Fibroblast of skin of abdomen (primary cell): ENCODE data around the gene GRM4. TPM values are rescaled to one million over a fixed set of nuclear protein-coding genes. Genes with fewer than 3 reads are reported as not detected.
"Not testable (repeated sequence)": the region's sequence is repeated elsewhere in the genome, so short reads cannot be mapped to it uniquely, and the experiment has no call there.

Experiments used
- DNase-seq: peaks from one replicate; pipeline ENCODE4 v3.0.0-alpha.2; 2013
- polyA plus RNA-seq, 2 experiments: library from polyadenylated mRNA; unstranded; fragments of 120-200 nt; gene quantifications; one replicate each; pipeline ENCODE4 v1.2.1, GENCODE V29; 2013; ENCODE audit not compliant: insufficient read length in 2 of 2

GRM4 gene
- polyA plus RNA-seq (2013, experiment 1 of 2; ENCODE audit: insufficient read length) = 0.10 TPM
- polyA plus RNA-seq (2013, experiment 2 of 2; ENCODE audit: insufficient read length) = 0.16 TPM

DNA sequence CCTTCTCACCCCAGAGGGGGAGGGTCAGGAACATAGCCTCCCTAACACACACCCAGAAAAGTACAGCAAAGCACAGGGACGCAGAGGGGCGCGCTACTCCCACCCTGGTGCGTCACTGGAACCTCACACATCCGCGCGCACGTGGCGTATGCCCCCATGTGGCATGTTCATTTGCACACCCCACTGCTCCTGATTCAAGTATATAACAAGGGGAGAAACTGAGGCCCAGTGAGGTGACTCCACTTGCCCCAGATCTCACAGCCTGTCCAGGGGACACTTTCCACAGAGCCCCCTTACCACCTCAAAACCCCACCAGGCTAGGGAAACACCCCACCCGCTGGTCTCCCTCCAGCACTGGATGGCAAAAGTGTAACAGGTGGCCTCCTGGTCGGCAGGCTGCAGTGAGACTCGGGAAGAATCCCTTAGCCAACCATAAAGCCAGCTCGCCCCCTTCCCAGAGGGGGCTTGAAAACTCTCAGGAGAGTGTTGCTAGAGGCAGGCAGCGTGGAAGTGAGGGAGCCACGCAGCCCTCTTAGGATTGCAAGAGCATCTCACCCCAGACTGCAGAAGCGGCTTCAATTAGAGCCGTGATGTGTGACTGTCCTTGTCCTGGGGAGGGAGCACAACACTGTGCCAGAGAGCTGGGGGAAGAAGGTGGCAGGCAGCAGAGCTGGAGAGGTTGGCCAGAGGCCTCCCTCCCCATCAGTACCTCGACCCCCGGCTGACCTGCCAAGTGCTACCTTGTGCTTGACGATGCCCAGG lies at the start of gene GRM4:
GRM4 (minus strand) TSS at position 67 of the 762 bp plus-strand sequence. CDS start 12,591 bp downstream, outside the sequence.
- no peak for DNase-seq

DNA sequence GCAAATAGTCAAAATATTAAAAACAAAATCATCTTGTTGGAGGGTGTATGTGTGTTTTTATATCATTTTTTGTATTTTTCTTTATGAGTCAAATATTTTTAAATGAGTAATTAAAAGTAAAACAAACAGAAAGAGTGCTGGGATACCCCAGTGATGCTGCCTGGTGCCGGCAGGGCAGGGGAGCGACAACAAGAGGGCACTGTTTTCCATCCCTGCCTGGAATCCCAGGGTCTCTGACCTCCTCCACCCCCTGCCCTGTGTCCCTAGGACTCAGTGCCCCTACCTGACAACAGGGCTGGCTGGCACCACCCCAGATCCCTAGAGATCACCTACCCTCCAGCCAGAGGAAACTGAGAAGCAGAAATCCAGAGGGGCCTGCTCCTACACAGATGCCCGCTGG lies 48.9 kb upstream of the GRM4 start:
- no peak for DNase-seq

DNA sequence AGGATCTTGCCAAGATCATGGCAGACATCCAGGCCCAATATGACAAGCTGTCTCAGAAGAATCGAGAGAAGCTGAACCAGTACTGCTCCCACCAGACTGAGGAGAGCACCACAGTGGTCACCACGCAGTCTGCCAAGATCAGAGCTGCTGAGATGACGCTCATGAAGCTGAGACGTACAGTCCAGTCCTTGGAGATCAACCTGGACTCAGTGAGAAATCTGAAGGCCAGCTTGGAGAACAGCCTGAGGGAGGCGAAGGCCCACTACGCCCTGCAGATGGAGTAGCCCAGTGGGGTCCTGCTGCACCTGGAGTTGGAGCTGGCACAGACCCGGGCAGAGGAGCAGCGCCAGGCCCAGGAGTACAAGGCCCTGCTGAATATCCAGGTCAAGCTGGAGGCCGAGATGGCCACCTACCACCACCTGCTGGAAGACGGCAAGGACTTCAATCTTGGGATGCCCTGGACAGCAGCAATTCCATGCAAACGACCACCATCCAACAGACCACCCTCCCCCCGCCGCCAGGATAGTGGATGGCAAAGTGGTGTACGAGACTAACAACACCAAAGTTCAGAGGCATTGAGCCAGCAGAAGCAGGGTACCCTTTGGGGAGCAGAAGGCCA lies 44.7 kb upstream of the GRM4 start:
- no peak for DNase-seq

DNA sequence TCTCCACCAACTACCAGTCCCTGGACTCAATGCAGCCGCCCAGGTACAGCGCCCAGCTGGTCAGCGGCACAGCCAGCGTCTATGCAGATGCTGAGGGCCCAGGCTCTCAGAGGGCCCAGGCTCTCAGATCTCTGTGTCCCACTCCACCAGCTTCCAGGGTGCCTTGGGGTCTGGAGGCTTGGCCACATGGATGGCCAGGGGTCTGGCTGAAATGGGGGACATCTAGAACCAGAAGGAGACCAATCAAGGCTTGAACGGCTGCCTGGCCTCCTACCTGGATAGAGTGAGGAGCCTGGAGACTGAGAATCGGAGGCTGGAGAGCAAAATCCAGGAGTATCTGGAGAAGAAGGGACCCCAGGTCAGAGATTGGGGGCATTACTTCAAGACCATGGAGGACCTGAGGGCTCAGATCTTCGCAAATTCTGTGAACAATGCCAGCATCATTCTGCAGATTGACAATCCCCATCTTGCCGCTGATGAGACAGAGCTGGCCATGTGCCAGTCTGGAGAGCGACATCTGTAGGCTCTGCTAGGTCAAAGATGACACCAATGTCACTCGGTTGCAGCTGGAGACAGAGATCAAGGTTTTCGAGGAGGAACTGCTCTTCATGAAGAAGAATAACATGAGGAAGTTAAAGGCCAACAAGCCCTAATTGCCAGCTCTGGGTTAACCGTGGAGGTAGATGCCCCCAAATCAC lies 44.1 kb upstream of the GRM4 start:
- no peak for DNase-seq

DNA sequence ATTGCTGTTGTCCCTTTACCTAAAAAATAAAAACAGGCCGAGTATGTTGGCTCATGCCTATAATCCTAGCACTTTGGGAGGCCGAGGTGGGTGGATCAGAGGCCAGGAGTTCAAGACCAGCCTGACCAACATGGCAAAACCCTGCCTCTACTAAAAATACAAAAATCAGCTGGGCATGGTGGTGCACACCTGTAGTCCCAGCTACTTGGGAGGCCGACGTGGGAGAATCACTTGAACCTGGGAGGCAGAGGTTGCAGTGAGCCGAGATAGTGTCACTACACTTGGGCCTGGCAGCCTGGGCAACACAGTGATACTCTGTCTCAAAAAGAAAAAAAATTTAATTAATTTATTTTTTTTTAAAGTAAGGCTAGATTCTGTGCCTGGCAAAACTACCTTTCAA lies 38.8 kb upstream of the GRM4 start:
- DNase-seq = not testable (repeated sequence)

DNA sequence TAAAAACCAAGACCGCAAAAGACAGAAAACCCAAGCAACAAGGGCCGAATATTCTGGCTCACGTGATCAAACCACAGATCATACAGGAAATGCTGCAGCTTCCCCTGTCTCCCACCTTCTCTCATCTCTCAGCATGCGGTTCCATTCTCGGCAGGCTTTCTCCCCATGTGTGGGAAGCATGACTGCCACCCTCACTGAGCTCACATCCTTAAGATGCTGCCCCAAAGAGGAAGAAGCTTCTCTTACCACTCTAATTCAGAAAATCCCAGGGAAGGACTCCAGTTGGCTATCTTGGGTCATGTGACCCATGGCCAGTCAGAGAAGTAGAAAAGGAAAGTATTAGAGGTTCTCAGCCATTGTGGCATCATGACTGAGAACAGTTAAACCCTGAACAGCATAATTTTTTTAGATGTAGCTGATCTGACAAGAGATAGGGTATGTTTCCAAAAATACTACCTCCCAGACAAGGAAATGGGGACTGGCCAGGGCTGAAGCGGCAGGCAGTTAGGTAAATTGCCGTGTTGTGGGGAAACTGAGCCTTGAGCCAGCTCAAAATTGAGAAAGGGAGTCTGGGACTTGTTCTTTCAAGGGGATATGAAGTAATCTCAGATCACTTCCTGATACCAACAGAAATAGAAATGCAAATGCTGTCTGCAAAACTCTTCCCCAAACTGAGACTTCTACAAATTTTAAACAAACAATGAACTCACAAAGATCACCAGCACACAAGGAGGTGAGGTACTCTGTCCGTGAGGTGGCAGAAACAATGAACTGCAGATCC lies 37.1 kb upstream of the GRM4 start:
- no peak for DNase-seq

DNA sequence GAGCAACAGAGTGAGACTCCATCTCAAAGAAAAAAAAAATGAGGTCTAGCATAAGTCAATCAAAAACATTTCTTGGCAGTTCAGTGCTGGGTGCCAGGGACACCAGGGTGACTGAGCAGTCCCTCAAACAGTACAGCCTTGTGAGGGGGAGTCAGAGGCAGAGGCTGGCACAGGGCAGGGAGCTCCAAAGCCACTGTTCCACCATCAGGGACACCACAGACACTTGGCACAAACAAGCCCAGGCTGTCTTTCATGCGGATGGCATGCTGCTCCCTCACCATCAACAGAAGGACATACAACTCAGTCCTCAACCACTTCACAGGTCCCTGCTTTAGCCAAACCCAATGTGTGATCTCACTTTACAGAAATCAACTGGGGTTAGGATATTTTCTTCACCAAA lies 36.0 kb upstream of the GRM4 start:
- DNase-seq = no peak

DNA sequence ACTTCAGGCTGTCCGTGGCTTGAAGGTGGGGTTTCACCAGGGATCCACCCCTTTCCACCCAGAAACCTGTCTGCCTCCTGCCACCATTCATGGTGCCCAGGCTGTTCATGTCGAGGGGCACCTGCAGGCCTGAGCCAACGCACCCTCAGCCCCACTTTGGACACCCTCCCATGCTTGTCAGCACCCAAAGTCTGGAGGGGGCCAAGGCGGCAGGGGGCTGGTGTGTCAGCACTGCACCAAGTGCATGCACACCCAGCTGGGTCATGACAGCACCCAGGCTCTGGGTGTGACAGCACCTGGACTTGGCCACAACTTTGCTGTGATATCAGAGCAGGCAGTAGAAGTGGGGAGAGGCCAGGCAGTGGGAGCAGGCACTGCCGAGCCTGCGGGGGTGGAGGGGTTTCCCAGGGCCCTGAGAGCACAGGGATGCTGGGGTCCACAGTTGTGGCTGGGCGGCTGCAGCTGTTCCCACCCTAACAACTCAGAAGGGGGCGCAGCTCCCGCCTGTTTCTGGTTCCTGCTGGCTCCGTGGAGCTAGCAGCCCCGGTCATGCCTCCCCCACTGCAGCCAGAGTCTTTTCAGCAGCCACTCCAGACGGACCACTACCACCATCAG lies 33.3 kb upstream of the GRM4 start:
- DNase-seq = no peak

DNA sequence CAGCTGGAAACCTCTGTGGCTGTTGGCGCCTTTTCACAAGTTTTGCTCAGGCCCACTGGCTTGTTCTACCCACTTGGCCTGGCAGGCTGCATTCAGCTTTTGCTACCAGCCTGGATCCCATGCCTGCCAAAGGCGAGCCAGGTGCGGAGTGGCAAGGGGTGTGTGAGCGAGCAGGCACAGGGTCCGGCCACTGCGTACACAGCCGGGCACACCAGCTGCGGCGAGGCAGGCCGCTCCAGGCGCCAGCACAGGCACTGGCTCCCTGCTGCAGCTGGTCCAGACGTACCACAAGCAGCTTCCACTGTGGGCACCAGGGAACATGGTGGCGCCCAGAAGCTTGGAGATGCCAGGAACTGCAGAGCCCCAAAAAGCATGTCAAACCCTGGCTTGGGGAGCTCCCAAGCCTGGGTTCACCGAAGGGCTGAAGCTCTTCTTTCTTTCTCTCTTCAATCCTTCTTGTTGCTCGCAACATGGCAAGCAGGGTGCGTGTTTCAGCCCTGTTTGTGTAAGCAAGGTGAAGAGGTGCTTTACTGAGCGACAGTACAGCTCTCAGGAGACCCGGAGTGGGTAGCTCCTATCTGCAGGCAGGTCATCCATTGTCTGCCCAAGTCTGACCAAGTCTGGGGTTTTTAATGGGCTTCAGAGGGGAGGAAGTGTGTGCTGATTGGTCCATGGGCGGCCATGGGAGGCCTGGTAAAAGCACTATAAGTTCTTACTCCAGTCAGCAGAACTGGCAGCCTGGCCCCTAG lies 32.6 kb upstream of the GRM4 start:
- DNase-seq = no peak

DNA sequence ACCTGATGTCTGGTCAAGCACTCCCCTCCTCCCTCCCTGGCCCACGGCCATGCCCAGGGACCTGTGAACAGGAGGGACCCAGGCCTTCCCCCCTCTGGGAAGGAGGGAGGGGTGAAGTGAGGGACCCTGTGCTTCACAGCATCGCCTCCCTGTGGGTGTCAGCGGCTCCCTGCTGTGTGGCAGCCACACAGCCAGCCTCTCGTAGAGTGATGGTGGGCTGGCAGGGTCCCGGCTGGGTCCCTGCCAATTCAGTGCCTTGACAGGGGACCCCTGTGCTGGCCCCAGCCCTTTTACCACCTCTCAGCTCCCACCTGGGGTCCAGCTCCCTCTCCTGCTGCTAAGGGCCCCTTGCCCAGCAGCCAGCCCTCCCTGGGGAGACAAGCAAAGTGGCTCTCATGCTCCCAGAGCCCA lies 31.3 kb upstream of the GRM4 start:
- no peak for DNase-seq

DNA sequence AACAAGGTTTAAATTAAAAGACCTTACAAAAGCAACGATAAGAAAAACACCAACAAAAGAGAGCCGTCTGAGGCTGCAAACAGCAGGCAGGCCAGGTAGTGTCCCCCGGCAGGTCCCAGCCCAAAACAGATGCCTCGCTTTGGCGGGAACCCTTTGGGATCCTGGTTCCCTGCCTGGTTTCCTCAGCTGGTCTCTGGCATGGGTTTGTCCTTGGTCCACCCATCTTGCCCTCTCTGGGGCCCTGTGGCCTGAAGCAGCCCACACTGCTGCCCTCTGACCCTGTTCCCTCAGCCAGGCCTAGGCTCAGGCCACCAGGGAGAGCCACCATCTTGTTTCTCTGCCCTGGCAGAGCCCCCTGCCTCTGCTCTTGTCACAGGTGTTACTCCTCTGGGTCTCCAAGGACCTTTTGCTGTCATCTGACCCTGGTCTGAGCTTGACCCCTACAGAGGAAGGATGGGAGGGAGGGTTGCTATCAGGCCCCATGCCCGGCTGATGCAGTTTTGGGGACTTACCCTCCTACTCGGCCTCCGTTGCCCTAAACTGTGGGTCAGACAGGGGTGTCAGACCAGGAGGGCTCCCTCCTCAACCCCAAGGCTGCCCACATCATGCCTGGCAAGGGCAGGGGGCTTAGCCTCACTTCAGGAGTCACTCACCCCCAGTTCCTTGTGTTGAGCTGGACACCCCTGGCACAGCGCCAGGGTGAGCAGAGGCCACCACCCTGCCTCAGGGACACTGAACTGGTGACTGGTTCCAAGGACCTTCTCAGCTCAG lies 30.6 kb upstream of the GRM4 start:
- DNase-seq = no peak

DNA sequence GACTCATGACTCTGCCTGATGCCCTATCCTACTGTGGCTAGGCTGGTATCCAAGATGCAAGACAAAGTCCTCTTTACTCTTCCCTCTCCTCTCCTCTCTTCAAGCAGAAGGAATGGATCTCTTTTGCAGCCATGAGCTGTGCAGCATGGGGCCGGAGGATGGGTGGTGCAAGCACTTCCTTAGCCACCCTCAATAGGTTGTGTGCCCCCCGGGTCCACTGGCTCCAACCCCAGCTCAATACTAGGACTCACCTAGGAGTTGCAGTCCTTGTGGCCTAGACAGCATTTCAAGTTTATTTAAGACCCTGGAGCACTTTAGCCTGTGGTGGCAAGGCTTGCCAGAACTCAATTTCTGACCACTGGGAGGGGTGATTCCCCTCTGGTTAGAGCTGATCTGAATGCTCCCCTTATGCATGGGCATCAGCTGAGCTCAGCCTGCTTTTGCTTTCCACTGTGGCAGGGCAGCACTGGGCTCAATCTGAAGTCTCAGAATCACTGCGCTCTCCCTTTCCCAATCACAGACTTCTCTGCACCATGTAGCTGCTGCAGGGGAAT lies 29.0 kb upstream of the GRM4 start:
- DNase-seq = no peak

DNA sequence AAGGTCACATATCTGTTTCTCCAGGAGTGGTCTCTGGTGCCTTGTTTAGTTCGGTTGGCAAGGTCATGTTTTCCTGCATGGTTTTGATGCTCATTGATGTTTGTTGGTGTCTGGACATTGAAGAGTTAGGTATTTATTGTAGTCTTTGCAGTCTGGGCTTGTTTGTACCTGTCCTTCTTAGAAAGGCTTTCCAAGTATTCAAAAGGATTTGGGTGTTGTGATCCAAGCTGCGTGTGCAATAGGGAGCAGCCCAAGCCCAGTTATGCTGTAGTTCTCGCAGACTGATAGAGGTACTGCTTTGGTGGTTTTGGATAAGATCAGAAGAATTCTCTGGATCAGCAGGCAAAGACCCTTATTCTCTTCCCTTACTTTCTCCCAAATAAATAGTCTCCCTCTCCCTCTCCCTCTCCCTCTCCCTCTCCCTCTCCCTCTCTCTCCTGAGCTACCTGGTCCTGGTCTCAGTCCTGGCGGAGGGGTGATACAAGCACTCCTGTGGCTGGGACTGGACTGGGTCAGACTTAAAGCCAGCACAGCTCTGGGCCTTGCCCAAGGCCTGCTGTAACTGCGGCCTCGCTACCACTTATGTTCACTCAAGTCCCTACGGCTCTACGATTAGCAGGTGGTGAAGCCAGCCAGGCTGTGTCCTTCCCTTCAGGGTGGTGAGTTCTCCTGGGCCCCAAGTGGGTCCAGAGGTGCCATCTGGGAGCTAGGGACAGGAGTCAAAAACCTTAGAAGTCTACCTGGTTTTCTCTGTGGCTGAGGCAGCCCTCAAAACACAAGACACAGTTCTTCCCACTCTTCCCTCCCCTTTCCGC lies 27.3 kb upstream of the GRM4 start:
- no peak for DNase-seq

DNA sequence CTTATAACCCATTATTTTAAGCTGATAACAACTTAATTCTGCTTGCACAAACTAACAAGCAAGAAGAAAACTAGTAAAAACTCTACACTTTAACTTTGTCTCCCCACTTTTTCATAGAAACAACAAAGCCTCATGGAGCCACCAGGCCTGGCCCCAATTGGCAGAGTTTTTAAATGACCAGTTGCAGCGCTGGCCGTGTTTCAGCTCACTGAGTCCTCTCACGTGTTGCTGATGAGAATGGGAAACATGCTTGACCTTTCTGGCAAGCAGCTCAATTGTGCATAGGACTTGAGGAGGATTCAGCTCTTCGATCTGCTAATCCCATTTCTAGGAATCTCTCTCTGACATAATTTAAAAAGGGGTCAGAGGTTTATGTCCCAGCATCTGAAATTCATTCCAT lies 24.5 kb upstream of the GRM4 start:
- no peak for DNase-seq

DNA sequence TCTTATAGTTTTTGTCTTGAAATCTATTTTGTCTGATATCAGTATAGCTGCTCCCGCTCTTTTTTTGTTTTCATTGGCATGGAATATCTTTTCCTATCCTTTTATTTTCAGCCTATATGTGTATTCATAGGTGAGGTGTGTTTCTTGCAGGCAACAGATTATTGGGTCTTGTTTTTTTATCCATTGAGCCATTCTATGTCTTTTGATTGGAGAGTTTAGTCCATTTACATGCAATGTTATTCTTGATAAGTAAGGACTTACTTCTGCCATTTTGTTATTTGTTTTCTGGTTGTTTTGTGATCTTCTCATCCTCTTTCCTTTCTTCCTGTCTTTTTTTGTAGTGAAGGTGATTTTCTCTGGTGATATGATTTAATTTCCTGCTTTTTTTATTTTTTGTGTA lies 24.0 kb upstream of the GRM4 start:
- no peak for DNase-seq

DNA sequence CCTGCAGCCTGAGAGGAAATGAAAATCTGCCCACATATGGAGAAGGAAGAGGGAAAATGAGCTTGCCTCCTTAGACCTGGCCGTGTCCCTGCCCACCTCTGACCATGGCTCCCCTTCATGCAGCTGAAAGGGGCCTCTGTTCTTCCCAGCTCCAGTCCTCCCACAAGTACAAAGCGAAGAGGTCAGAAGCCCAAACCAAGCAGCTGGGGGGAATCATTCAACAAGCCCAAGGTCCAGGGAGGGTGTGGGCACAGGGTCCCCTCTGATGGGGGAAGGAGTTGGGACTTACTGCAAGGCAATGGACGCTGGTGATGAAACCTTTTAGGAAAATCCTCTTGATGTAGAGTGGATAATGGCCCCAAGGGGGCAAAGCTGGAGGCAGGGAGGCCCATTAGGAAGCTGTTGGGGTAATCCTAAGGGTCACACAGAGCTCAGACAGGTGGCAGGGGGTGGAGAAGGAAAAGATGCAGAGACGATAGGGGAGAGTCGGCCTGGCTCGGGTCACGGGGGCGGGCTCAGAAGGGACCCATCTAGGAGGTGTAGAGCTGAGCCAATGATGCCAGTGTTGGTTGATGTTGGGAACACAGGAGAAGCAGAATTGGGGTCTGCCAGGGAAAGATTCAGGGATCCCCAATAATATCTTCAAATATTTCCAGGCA lies 16.1 kb upstream of the GRM4 start:
- no peak for DNase-seq

DNA sequence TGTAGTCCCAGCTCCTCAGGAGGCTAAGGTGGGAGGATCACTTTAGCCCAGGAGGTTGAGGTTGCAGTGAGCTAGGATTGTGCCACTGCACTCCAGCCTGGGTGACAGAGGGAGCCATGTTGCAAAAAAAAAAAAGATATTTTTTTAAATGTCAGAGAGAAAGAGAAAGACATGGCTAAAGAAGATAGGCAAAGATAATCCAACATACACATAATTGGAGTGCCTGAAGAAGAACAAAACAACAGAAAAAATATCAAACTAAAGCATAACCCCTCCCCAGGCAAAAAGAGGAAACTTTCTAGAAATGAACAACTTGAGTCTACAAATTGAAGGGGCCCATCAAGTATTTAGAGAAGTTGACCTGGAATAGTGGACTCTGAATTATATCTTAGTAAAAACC lies 14.0 kb upstream of the GRM4 start:
- no peak for DNase-seq

DNA sequence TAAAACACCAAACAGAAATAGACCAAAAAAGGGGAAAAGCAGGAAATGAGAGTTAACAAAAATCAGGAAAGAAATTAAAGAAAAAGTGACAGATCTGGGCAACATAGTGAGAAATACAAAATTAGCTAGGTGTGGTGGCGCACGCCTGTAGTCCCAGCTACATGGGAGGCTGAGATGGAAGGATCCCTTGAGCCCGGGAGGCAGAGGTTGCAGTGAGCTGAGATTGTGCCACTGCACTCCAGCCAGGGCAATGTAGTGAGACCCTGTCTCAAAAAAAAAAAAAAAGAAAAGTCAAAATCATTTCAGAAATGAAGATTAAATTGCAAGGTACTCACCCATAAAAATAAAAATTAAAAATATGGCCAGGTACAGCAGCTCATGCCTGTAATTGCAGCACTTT lies 13.0 kb upstream of the GRM4 start:
- DNase-seq = no peak

DNA sequence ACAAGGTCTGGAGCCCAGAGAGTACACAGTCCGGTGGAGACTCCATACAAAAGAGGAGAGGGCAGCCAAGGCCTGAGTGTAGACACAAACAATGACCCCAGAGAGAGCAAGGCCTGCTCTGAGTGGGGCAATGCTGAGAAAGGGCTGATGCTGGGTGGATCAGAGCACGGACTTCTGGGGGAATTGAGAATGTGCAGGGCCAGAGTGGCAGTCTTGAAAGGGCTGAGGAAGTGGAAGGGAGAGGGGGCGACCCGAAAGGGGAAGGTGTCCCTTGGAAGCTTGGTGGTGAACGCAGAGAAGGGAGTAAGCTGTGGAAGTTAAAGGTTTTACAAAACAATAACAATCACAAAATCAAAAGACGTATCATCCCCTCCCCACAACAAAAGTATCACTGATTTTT lies 12.0 kb upstream of the GRM4 start:
- DNase-seq = no peak
